Common myeloid progenitor, CD34-positive (primary cell): ENCODE results near the gene GFOD1.

ENCODE experiments used
- CTCF ChIA-PET: fragments of 350-600 bp; sonication (Branson Sonifier 250); formaldehyde crosslinking; loops from one replicate; lab custom pipeline; 2021; ENCODE audit warnings: antibody characterized with exemption; lab: Charles Lee
- POLR2A ChIA-PET: fragments of 350-600 bp; sonication (Branson Sonifier 250); formaldehyde crosslinking; loops from one replicate; lab custom pipeline; 2021; ENCODE audit warnings: antibody characterized with exemption; lab: Charles Lee
- DNase-seq, 3 donors: peaks; one replicate each; pipeline versions ENCODE4 v3.0.0 to v3.0.0-alpha.2; 2013
- H3K27ac ChIP-seq, 2 experiments: 1 replicate in 1 of 2; 2 replicates in 1 of 2; pipeline ENCODE4 v1.7.0; 2013; ENCODE audit warnings: inconsistent platforms in 2 of 2, low read length in 2 of 2, mild to moderate bottlenecking in 2 of 2, low read depth in 1 of 2, moderate library complexity in 1 of 2; ENCODE audit not compliant: severe bottlenecking in 2 of 2, insufficient read depth in 1 of 2, poor library complexity in 1 of 2
- H3K27me3 ChIP-seq, 5 experiments: replicated peaks in 2 of 5; 1 replicate in 3 of 5; 2 replicates in 2 of 5; pipeline versions ENCODE4 v1.6.1 to v1.7.0; 2013; ENCODE audit warnings: low read length in 4 of 5, mild to moderate bottlenecking in 2 of 5, moderate library complexity in 2 of 5, inconsistent platforms in 1 of 5; ENCODE audit not compliant: insufficient read depth in 5 of 5, control insufficient read depth in 4 of 5
- H3K36me3 ChIP-seq, 4 experiments: 1 replicate in 2 of 4; 2 replicates in 2 of 4; pipeline versions ENCODE4 v1.6.1 to v1.7.0; 2013; ENCODE audit warnings: low read length in 3 of 4, control low read depth in 1 of 4, mild to moderate bottlenecking in 1 of 4; ENCODE audit not compliant: control insufficient read depth in 4 of 4, insufficient read depth in 4 of 4
- H3K4me1 ChIP-seq, 4 experiments: 1 replicate in 3 of 4; 2 replicates in 1 of 4; pipeline versions ENCODE4 v1.6.1 to v1.7.1; 2013; ENCODE audit warnings: low read length in 3 of 4, mild to moderate bottlenecking in 3 of 4, control low read depth in 1 of 4, inconsistent platforms in 1 of 4, moderate library complexity in 1 of 4; ENCODE audit not compliant: control insufficient read depth in 4 of 4, insufficient read depth in 4 of 4; ENCODE audit errors: control extremely low read depth in 1 of 4
- H3K4me3 ChIP-seq, 7 experiments: 1 replicate in 4 of 7; 2 replicates in 3 of 7; pipeline versions ENCODE4 v1.5.1 to v1.7.0; 2013; ENCODE audit warnings: mild to moderate bottlenecking in 7 of 7, low read length in 6 of 7, moderate library complexity in 6 of 7, inconsistent platforms in 2 of 7, low read depth in 2 of 7, control low read depth in 1 of 7; ENCODE audit not compliant: insufficient read depth in 4 of 7, control insufficient read depth in 1 of 7; ENCODE audit errors: extremely low read depth in 1 of 7
- H3K9me3 ChIP-seq, 5 experiments: 1 replicate in 4 of 5; 2 replicates in 1 of 5; pipeline versions ENCODE4 v1.6.1 to v1.7.1; 2013; ENCODE audit warnings: low read length in 4 of 5, mild to moderate bottlenecking in 2 of 5, inconsistent platforms in 1 of 5, low read depth in 1 of 5, moderate library complexity in 1 of 5; ENCODE audit not compliant: control insufficient read depth in 4 of 5, insufficient read depth in 2 of 5; ENCODE audit errors: control extremely low read depth in 1 of 5
- WGBS: methylation state at CpG from one replicate; pipeline ENCODE4 v1.1.5; 2013; ENCODE audit not compliant: insufficient coverage; 5-methylcytosine and 5-hydroxymethylcytosine counted together

GFOD1 gene

DNA sequence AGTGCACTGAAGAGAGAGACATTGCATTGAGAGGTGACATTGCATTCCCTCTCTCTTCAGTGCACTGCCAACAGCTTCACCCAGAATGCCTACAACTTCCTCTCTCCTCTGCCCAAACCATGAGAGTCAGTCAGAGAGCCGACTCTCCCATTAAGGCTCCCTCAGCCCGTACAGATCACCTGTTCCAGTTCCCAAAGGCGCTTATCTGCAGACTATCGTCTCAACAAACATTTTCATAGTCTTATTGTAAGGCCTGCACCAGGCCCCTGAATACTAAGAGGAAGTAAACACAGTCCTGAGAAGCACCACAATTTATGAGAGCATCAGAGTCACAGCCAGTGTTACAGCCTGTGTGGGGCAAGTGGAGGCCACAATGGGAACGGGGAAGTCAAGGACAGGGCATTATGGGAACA, 53.7 kb downstream of the GFOD1 start:
- WGBS, result 7% methylated on average over 5 of the region's 5 CpGs
- Histone ChIP-seq H3K27ac (peak overlapping the region in 1 of 2 experiments; percentile 37), H3K9me3 (peaks cover 0 to 4% (median 0%) of the 10 kb centered on the region in 5 experiments), H3K4me1 (peaks cover 8 to 50% (median 32%) of the 10 kb centered on the region in 4 experiments), H3K27me3 (no peaks in the 10 kb centered on the region), H3K36me3 (no peaks in the 10 kb centered on the region), H3K4me3 (no peak overlapping the region)
- ChIA-PET CTCF (interaction anchor here (1.1 to 4.8 kb wide), 8 partner anchors 11 to 199 kb away, joined by 3 to 25 read pairs (median 4); no protein-coding TSS in a partner anchor), POLR2A (interaction anchor here (1.3 kb wide), 1 partner anchor 12 kb away, joined by 4 read pairs; no protein-coding TSS in a partner anchor)
- peak; percentile 20 to 83 (median 69) for DNase-seq

- Histone ChIP-seq H3K27me3 (no peaks in the 10 kb centered on the region), H3K4me1 (peaks cover 11 to 61% (median 41%) of the 10 kb centered on the region in 4 experiments), H3K4me3 (peak overlapping the region in 1 of 7 experiments; percentile 19), H3K27ac (no peak overlapping the region), H3K36me3 (no peaks in the 10 kb centered on the region), H3K9me3 (peaks cover 0 to 4% (median 0%) of the 10 kb centered on the region in 5 experiments)
- peak; percentile 22 to 69 (median 53) for DNase-seq
- ChIA-PET CTCF (interaction anchor here (0.6 to 4.8 kb wide), 10 partner anchors 10 to 200 kb away, joined by 3 to 25 read pairs (median 4); no protein-coding TSS in a partner anchor), POLR2A (interaction anchor here (0.6 to 0.7 kb wide), 2 partner anchors 97 to 272 kb away, joined by 3 to 5 read pairs; no protein-coding TSS in a partner anchor)
- 10% methylated on average over 2 of the region's 4 CpGs for WGBS
These were observed 54.7 kb downstream of the GFOD1 start for GRCh38 chr6:13432526-13433184.

- POLR2A ChIA-PET, result interaction anchor here (0.6 to 0.8 kb wide), 3 partner anchors 11 to 98 kb away, joined by 3 read pairs; no protein-coding TSS in a partner anchor
- DNase-seq, result peak in 2 of 3 donors; percentile 45 to 69
- CTCF ChIA-PET, result interaction anchor here (0.6 to 4.8 kb wide), 6 partner anchors 10 to 835 kb away, joined by 3 to 25 read pairs (median 6); no protein-coding TSS in a partner anchor
- no peak overlapping the region for H3K27ac ChIP-seq
- peaks cover 0 to 4% (median 0%) of the 10 kb centered on the region in 5 experiments for H3K9me3 ChIP-seq
- no peaks in the 10 kb centered on the region for H3K36me3 ChIP-seq
- WGBS, result 56% methylated on average over 2 of the region's 5 CpGs
- H3K4me1 ChIP-seq, result peaks cover 13 to 59% (median 41%) of the 10 kb centered on the region in 4 experiments
- H3K27me3 ChIP-seq, result no peaks in the 10 kb centered on the region
- no peak overlapping the region for H3K4me3 ChIP-seq
These were observed 55.4 kb downstream of the GFOD1 start for GRCh38 chr6:13431861-13432465.

DNA sequence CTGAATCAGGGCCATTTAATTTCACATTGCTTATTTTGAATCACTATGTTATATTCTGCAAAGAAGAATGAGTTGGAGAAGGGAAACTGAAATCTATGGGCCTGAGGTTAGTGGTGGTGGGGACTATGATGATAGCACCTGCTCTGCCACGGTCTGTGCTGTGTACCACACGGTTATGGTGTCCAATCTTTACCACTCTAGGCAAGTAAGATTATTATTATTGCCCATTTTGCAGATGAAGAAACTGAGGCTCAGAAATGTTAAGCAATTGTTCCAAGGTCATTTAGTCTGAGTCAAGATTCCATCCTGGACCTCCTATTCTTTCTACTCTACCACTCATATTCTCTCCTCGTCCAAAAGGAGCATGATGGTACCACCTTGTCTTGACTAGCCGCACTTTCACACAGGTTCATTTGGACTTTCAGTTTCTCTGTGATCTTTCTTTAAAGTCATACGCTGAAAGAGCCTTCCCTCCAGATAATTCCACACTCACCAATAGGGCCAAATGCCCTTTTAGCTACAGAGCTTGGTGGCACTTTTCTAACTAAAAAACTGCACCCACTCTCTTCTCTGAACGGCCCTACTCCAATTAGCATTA, 56.2 kb downstream of the GFOD1 start:
- H3K4me1 ChIP-seq, result peaks cover 13 to 51% (median 41%) of the 10 kb centered on the region in 4 experiments
- H3K4me3 ChIP-seq, result no peak overlapping the region
- CTCF ChIA-PET, result interaction anchor here (0.6 to 4.8 kb wide), 5 partner anchors 9 to 835 kb away, joined by 3 to 25 read pairs (median 6); no protein-coding TSS in a partner anchor
- no peak for DNase-seq
- H3K27me3 ChIP-seq, result no peaks in the 10 kb centered on the region
- no peak overlapping the region for H3K27ac ChIP-seq
- POLR2A ChIA-PET, result interaction anchor here (0.6 to 0.8 kb wide), 2 partner anchors 10 to 52 kb away, joined by 3 read pairs; no protein-coding TSS in a partner anchor
- peaks cover 0 to 4% (median 0%) of the 10 kb centered on the region in 5 experiments for H3K9me3 ChIP-seq
- H3K36me3 ChIP-seq, result no peaks in the 10 kb centered on the region
- WGBS, result 100% methylated on average over 3 of the region's 6 CpGs

DNA sequence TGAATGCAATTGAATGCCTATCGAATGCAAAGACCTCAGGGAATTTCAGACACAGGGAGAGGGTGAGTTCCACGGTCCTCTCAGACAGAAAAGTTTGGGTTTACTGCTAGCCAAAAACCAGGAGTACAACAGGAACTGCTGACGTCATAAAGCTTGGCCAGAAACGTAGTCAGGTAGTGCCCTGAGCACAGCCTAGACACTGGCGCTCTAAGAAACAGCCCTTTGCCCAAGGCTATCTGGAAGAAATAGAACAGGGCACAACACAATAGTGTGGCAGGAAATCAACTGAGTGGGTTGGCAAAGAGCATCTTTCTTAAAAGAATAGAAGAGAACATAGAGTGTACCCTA, 58.0 kb downstream of the GFOD1 start:
- Histone ChIP-seq H3K4me1 (peaks cover 13 to 48% (median 40%) of the 10 kb centered on the region in 4 experiments), H3K4me3 (no peak overlapping the region), H3K27me3 (peaks cover 0 to 2% (median 0%) of the 10 kb centered on the region in 5 experiments), H3K9me3 (peaks cover 0 to under 1% (median 0%) of the 10 kb centered on the region in 5 experiments), H3K36me3 (no peaks in the 10 kb centered on the region), H3K27ac (no peak overlapping the region)
- WGBS, result 70% methylated on average over 5 of the region's 5 CpGs
- CTCF ChIA-PET, result interaction anchor here (0.8 to 4.8 kb wide), 11 partner anchors 9 to 97 kb away, joined by 3 to 25 read pairs (median 4); no protein-coding TSS in a partner anchor
- DNase-seq, result no peak
- POLR2A ChIA-PET, result no interaction called here

- Histone ChIP-seq H3K9me3 (no peaks in the 10 kb centered on the region), H3K4me3 (peak overlapping the region in 5 of 7 experiments; percentile 8 to 59 (median 44)), H3K36me3 (no peaks in the 10 kb centered on the region), H3K27ac (no peak overlapping the region), H3K4me1 (peaks cover 13 to 43% (median 36%) of the 10 kb centered on the region in 4 experiments), H3K27me3 (peaks cover 0 to 2% (median 0%) of the 10 kb centered on the region in 5 experiments)
- DNase-seq, result peak in 1 of 3 donors; percentile 15
- 74% methylated on average over 7 of the region's 13 CpGs for WGBS
- POLR2A ChIA-PET, result no interaction called here
- CTCF ChIA-PET, result interaction anchor here (0.8 to 2.2 kb wide), 11 partner anchors 9 to 98 kb away, joined by 3 to 11 read pairs (median 4); no protein-coding TSS in a partner anchor
These were observed 58.6 kb downstream of the GFOD1 start for GRCh38 chr6:13428583-13429405.
